Peyer's patch (tissue), 4 donors: Measurements from ENCODE around the gene IFI44. TPM values are rescaled to one million over a fixed set of nuclear protein-coding genes. Genes with fewer than 3 reads are reported as not detected.

Experiments used
- DNase-seq, 3 donors: peaks; one replicate each; pipeline ENCODE4 v3.0.0-alpha.2; 2017 to 2019
- H3K27ac ChIP-seq, 4 donors: fragments of 200-600 bp; sonication (generic); one replicate each; pipeline ENCODE4 v1.5.1; 2016 to 2019
- H3K27me3 ChIP-seq, 2 donors: fragments of 200-600 bp; sonication (generic); one replicate each; pipeline ENCODE4 v1.5.1; 2019
- H3K36me3 ChIP-seq, 3 donors: fragments of 200-600 bp; sonication (generic); one replicate each; pipeline ENCODE4 v1.5.1; 2016 to 2019
- H3K4me1 ChIP-seq, 4 donors: fragments of 200-600 bp; sonication (generic); one replicate each; pipeline ENCODE4 v1.5.1; 2016 to 2019
- H3K4me3 ChIP-seq, 4 donors: fragments of 200-600 bp; sonication (generic); 1 replicate in 3 of 4; 2 replicates in 1 of 4; pipeline ENCODE4 v1.5.1; 2016 to 2019; ENCODE audit warnings: mild to moderate bottlenecking in 1 of 4
- H3K9me3 ChIP-seq, 4 donors: fragments of 200-600 bp; sonication (generic); one replicate each; pipeline ENCODE4 v1.5.1; 2016 to 2019; ENCODE audit warnings: mild to moderate bottlenecking in 1 of 4
- POLR2A ChIP-seq, 2 donors: fragments of 450-650 bp; IDR thresholded peaks; one replicate each; pipeline ENCODE4 v1.5.1; 2017; ENCODE audit warnings: antibody characterized with exemption in 2 of 2, mild to moderate bottlenecking in 2 of 2, moderate library complexity in 2 of 2
- total RNA-seq, 4 donors: library from RNA; depleted of rRNA; stranded (reverse); fragments of >200 nt; gene quantifications; one replicate each; pipeline ENCODE4 v1.1.0, GENCODE V29; 2016
- TF ChIP-seq, protein P1 (sequence below), 6 experiments: fragments of 450-650 bp in 4 of 6; fragments of 200-600 bp in 2 of 6; sonication (generic) in 1 of 6; IDR thresholded peaks; one replicate each; pipeline ENCODE4 v1.5.1; 2017 to 2019; ENCODE audit warnings: antibody characterized with exemption in 6 of 6, mild to moderate bottlenecking in 3 of 6, moderate library complexity in 1 of 6

Gene IFI44
- total RNA-seq, 4 donors from 2014 or later: 3.9 to 67.7 (median 12.4) TPM

DNA sequence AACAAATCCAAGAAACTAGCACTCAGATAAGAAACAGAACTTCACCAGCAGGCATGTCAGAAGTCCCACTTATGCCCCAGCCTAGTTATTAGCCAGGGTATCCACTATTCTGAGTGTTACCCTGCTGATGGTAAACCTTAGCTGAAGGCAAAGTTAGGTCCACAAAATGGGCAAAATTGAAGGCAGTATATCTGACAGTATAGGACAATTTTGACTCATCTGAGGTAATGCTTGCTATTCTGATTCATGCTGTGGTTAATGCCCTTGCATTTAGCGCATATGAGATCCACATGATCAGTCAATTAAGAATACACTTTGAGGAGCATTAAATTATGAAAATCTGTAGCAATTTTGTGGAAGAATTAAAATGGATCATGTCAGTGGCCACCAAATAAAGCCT is 15.1 kb downstream of the IFI44 start:
- no peak for DNase-seq
- TF ChIP-seq, protein P1, sequence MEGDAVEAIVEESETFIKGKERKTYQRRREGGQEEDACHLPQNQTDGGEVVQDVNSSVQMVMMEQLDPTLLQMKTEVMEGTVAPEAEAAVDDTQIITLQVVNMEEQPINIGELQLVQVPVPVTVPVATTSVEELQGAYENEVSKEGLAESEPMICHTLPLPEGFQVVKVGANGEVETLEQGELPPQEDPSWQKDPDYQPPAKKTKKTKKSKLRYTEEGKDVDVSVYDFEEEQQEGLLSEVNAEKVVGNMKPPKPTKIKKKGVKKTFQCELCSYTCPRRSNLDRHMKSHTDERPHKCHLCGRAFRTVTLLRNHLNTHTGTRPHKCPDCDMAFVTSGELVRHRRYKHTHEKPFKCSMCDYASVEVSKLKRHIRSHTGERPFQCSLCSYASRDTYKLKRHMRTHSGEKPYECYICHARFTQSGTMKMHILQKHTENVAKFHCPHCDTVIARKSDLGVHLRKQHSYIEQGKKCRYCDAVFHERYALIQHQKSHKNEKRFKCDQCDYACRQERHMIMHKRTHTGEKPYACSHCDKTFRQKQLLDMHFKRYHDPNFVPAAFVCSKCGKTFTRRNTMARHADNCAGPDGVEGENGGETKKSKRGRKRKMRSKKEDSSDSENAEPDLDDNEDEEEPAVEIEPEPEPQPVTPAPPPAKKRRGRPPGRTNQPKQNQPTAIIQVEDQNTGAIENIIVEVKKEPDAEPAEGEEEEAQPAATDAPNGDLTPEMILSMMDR (IDR thresholded peaks at IDR 0.05): no peak
- no peak for TF ChIP-seq POLR2A (IDR thresholded peaks at IDR 0.05)
- no peak overlapping the region for H3K27ac ChIP-seq
- peaks cover 0 to 23% (median 0%) of the 10 kb centered on the region in 3 donors for H3K36me3 ChIP-seq
- no peaks in the 10 kb centered on the region for H3K9me3 ChIP-seq
- no peak overlapping the region for H3K4me3 ChIP-seq
- no peaks in the 10 kb centered on the region for H3K27me3 ChIP-seq
- H3K4me1 ChIP-seq: no peaks in the 10 kb centered on the region

DNA sequence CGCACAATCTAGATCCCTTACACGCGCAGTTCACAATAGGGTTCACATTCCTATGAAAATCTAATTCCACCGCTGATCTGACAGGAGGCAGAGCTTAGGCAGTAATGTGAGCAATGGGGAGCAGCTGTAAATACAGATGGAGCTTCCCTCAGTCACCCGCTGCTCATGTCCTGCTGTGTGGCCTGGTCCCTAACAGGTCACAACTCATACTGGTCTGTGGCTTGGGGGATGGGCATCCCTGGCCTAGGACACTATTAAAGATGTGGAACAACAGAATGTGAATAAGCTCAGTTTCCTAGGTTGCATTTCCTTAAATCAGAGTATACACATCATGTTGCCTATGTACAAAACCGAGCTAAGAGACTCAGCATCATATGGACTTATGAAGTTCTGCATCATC is 16.2 kb downstream of the IFI44 start:
- DNase-seq: no peak
- TF ChIP-seq, protein P1 (IDR thresholded peaks at IDR 0.05): no peak
- no peak for TF ChIP-seq POLR2A (IDR thresholded peaks at IDR 0.05)
- no peak overlapping the region for H3K27ac ChIP-seq
- no peaks in the 10 kb centered on the region for H3K4me1 ChIP-seq
- no peaks in the 10 kb centered on the region for H3K27me3 ChIP-seq
- H3K36me3 ChIP-seq: peaks cover 0 to 14% (median 0%) of the 10 kb centered on the region in 3 donors
- H3K9me3 ChIP-seq: no peaks in the 10 kb centered on the region
- H3K4me3 ChIP-seq: no peak overlapping the region

DNA sequence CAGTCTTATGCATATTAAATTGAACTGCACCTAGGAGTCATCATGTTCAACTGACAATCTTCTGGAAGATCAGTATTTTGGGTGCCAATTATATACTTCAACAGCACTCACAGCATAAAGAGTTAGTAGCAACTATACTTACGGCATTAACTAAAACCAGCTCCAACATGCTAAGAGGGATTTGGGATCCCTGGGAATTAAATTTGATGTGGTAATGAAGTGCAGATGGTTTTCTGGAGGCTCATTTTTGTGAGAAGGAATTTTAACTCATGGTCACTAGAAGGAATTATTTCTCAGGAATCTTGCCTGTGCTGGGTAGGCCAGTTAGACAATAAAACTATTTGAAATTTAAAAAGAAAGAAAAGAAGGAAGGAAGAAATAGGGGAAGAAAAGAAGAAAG is 18.3 kb downstream of the IFI44 start:
- no peak for DNase-seq

DNA sequence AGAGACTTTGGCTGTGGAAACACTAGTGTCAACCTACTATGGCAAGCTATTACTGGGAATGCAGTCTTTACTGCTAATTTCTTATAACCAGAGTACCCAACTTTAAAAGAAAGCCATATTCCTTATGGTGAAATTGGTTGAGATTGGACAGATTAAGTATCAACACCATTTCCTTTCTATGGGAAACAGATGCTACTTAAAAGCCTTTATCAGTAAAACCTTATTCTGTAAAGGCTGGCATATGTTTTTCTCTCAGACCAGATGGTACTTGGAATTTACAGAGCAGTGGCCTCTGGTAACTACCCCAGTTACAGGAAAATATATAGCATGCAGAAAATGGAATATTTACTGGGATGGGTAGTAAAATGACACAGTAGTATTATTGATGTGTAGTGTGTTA is 18.8 kb downstream of the IFI44 start:
- no peaks in the 10 kb centered on the region for H3K4me1 ChIP-seq
- TF ChIP-seq, protein P1 (IDR thresholded peaks at IDR 0.05): no peak
- TF ChIP-seq POLR2A (IDR thresholded peaks at IDR 0.05): no peak
- H3K27ac ChIP-seq: no peak overlapping the region
- no peaks in the 10 kb centered on the region for H3K27me3 ChIP-seq
- H3K9me3 ChIP-seq: no peaks in the 10 kb centered on the region
- H3K36me3 ChIP-seq: peaks cover 0 to 1% (median 0%) of the 10 kb centered on the region in 3 donors
- H3K4me3 ChIP-seq: no peak overlapping the region
- no peak for DNase-seq

More for the DNA sequence above, 18.3 kb downstream of the IFI44 start:
- no peak overlapping the region for H3K27ac ChIP-seq
- no peaks in the 10 kb centered on the region for H3K9me3 ChIP-seq
- H3K4me1 ChIP-seq: no peaks in the 10 kb centered on the region
- TF ChIP-seq, protein P1 (IDR thresholded peaks at IDR 0.05): no peak
- no peak for TF ChIP-seq POLR2A (IDR thresholded peaks at IDR 0.05)
- peaks cover 0 to 6% (median 0%) of the 10 kb centered on the region in 3 donors for H3K36me3 ChIP-seq
- H3K27me3 ChIP-seq: no peaks in the 10 kb centered on the region
- no peak overlapping the region for H3K4me3 ChIP-seq

DNA sequence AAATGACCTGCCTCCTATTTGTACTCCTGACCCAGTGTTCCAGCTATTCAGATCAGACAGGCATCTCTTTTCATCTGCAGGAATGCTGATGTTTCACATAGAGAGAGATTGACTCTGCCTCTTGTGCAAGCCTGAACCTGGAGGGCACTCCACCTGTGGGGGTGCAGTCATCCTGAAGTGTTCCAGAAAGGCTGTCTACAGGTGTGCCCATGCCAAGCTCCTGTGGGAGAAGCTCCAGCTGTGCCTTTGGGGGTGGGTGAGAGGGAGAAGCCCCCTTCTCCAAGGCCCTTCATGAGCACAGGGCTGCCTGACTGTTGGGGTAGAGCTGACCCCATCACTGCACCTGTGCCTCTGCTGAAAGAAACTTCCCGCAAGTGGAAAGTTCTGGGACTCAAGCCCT is 22.8 kb downstream of the IFI44 start:
- Histone ChIP-seq H3K4me3 (no peak overlapping the region), H3K4me1 (no peaks in the 10 kb centered on the region), H3K27ac (no peak overlapping the region), H3K9me3 (no peaks in the 10 kb centered on the region), H3K27me3 (no peaks in the 10 kb centered on the region), H3K36me3 (no peaks in the 10 kb centered on the region)
- no peak for TF ChIP-seq POLR2A (IDR thresholded peaks at IDR 0.05)
- TF ChIP-seq, protein P1 (IDR thresholded peaks at IDR 0.05): no peak
- DNase-seq: no peak

DNA sequence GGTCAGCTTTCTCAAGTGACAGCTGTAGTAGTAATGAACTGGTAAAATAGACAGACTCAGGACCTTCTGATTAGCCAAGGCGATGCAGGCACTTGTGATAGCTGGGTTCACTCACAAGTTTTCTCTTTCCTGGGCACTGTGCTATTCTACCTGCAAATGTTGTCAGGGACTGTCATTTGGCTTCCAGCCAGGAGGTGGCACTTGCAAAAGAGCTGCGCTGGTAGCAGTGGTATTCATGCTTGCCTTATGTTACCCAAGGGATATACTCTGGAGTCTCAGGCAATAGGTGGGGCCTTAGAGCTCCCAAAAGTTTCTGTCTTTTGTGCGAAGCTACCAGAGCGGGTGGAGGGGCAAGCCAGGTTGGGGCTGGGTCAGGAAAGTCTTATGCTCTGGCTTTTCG is 23.5 kb downstream of the IFI44 start:
- TF ChIP-seq, protein P1 (IDR thresholded peaks at IDR 0.05): no peak
- no peak for TF ChIP-seq POLR2A (IDR thresholded peaks at IDR 0.05)
- H3K9me3 ChIP-seq: no peaks in the 10 kb centered on the region
- no peaks in the 10 kb centered on the region for H3K4me1 ChIP-seq
- no peak overlapping the region for H3K27ac ChIP-seq
- DNase-seq: no peak
- H3K36me3 ChIP-seq: no peaks in the 10 kb centered on the region
- no peak overlapping the region for H3K4me3 ChIP-seq
- H3K27me3 ChIP-seq: no peaks in the 10 kb centered on the region
